ENCODE data around the gene C2orf92.

Gene C2orf92

GRCh38 chr2:97749581-97749980, 80.1 kb downstream of the C2orf92 start:
- no peak for DNase-seq

- DNase-seq: no peak
These were observed 80.5 kb downstream of the C2orf92 start for GRCh38 chr2:97750017-97750416.

GRCh38 chr2:97751752-97752151, 82.2 kb downstream of the C2orf92 start:
- no peak for DNase-seq
